ENCODE measurements around the gene PTPN1. TPM values are rescaled to one million over a fixed set of nuclear protein-coding genes. Genes with fewer than 3 reads are reported as not detected.

PTPN1 gene
- total and polyA plus RNA-seq, 2 donors (not counting 1 experiment from before 2014, with no cell fraction given), result 20.0 to 28.7 TPM

DNA sequence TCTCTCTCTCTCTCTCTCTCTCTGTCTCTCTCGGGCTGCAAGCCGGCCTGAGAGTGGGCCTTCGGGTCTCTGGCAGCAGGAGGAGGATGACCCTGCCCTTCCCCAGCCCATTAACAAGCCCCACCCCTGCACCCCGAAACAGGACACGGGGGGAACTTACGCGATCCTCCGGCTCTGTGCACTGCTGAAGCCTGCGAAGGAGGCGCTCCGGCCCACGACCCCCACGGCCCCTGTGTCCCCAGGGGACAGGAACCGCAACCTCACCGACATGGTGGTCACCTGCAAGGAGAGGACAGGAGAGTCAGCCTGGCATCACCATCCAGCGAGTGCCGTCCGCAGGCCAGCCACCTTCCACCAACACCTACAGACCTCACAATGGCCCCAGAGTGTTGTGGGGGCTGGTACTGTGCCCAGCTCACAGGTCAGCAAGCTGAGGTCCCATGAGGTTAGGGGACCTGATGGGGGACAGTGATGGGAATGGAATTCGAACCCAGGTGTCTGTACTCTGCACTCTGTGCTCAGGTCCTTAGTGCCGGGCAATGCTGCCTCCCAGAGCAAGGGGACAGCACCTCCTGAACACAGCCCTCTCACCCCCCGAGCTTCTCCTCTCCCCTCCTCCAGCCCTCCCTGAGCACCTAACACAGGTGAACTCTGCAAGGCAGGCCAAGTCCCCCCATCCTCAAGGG lies 120.5 kb downstream of the PTPN1 start:
- no peaks in the 10 kb centered on the region for H4K20me1 ChIP-seq (ENCODE audit: control insufficient read depth, extremely low read depth, insufficient read depth, low read length)
- H3K4me1 ChIP-seq (ENCODE audit: control insufficient read depth, extremely low read depth, insufficient read depth, low read length), result no peaks in the 10 kb centered on the region
- no peaks in the 10 kb centered on the region for H3K79me2 ChIP-seq (ENCODE audit: control insufficient read depth, insufficient read depth, low read length)
- H3K4me2 ChIP-seq (ENCODE audit: extremely low read depth, insufficient read depth, low read length), result no peak overlapping the region
- H3K9me3 ChIP-seq (ENCODE audit: control insufficient read depth, insufficient read depth, low read depth, low read length), result no peaks in the 10 kb centered on the region
- TF ChIP-seq, protein P1, sequence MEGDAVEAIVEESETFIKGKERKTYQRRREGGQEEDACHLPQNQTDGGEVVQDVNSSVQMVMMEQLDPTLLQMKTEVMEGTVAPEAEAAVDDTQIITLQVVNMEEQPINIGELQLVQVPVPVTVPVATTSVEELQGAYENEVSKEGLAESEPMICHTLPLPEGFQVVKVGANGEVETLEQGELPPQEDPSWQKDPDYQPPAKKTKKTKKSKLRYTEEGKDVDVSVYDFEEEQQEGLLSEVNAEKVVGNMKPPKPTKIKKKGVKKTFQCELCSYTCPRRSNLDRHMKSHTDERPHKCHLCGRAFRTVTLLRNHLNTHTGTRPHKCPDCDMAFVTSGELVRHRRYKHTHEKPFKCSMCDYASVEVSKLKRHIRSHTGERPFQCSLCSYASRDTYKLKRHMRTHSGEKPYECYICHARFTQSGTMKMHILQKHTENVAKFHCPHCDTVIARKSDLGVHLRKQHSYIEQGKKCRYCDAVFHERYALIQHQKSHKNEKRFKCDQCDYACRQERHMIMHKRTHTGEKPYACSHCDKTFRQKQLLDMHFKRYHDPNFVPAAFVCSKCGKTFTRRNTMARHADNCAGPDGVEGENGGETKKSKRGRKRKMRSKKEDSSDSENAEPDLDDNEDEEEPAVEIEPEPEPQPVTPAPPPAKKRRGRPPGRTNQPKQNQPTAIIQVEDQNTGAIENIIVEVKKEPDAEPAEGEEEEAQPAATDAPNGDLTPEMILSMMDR (conservative IDR thresholded peaks at IDR 0.05 in 1 of 2, IDR thresholded peaks at IDR 0.05 in 1 of 2; ENCODE audit: low read depth in 1 of 2, low read length in 2 of 2), result no peak
- TF ChIP-seq EZH2 (IDR thresholded peaks at IDR 0.05; ENCODE audit: low read length, missing control alignments), result no peak
- no peaks in the 10 kb centered on the region for H3K36me3 ChIP-seq (ENCODE audit: control insufficient read depth, insufficient read depth, low read length)
- no peak overlapping the region for H3K27ac ChIP-seq (ENCODE audit: insufficient read depth, low read length)
- H3K27me3 ChIP-seq (ENCODE audit: control insufficient read depth, insufficient read depth, low read length), result no peaks in the 10 kb centered on the region
- no peak overlapping the region for H3K9ac ChIP-seq (ENCODE audit: insufficient read depth, low read length)
- H3K4me3 ChIP-seq (replicated peaks in 1 of 4; ENCODE audit: control extremely low read depth in 1 of 4, insufficient read depth in 1 of 4, low read depth in 3 of 4, low read length in 4 of 4), result no peak overlapping the region
- H2AFZ ChIP-seq (ENCODE audit: low read length), result no peak overlapping the region
- DNase-seq (ENCODE audit: low read depth in 2 of 2), result no peak

DNA sequence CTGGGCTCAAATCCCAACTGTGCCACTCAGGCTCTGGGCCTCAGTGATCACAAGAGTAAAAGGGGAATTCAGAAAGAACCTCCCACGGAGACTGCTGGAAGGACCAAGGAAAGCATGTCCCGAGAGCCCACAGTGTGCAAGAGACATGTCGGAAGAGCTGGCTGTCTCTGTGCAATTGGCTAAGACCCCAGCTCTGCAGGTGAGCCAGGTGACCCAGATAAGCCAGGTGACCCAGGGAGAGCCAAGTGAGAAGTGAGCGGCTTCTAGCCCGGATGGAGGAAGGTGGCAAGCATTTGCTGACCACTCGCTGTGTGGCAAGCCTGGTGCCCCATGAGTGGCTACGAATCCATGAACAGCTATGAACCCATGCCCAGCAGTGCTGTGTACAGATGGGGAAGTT lies 122.1 kb downstream of the PTPN1 start:
- no peak overlapping the region for H2AFZ ChIP-seq (ENCODE audit: low read length)
- no peak overlapping the region for H3K4me2 ChIP-seq (ENCODE audit: extremely low read depth, insufficient read depth, low read length)
- H3K27ac ChIP-seq (ENCODE audit: insufficient read depth, low read length), result no peak overlapping the region
- DNase-seq (ENCODE audit: low read depth in 2 of 2), result no peak
- no peaks in the 10 kb centered on the region for H3K36me3 ChIP-seq (ENCODE audit: control insufficient read depth, insufficient read depth, low read length)
- no peak overlapping the region for H3K9ac ChIP-seq (ENCODE audit: insufficient read depth, low read length)
- TF ChIP-seq EZH2 (IDR thresholded peaks at IDR 0.05; ENCODE audit: low read length, missing control alignments), result no peak
- TF ChIP-seq, protein P1 (conservative IDR thresholded peaks at IDR 0.05 in 1 of 2, IDR thresholded peaks at IDR 0.05 in 1 of 2; ENCODE audit: low read depth in 1 of 2, low read length in 2 of 2), result no peak
- H3K4me1 ChIP-seq (ENCODE audit: control insufficient read depth, extremely low read depth, insufficient read depth, low read length), result peaks cover 12% of the 10 kb centered on the region
- no peaks in the 10 kb centered on the region for H3K27me3 ChIP-seq (ENCODE audit: control insufficient read depth, insufficient read depth, low read length)
- H3K9me3 ChIP-seq (ENCODE audit: control insufficient read depth, insufficient read depth, low read depth, low read length), result no peaks in the 10 kb centered on the region
- no peaks in the 10 kb centered on the region for H4K20me1 ChIP-seq (ENCODE audit: control insufficient read depth, extremely low read depth, insufficient read depth, low read length)
- H3K4me3 ChIP-seq (replicated peaks in 1 of 4; ENCODE audit: control extremely low read depth in 1 of 4, insufficient read depth in 1 of 4, low read depth in 3 of 4, low read length in 4 of 4), result no peak overlapping the region
- H3K79me2 ChIP-seq (ENCODE audit: control insufficient read depth, insufficient read depth, low read length), result no peaks in the 10 kb centered on the region

DNA sequence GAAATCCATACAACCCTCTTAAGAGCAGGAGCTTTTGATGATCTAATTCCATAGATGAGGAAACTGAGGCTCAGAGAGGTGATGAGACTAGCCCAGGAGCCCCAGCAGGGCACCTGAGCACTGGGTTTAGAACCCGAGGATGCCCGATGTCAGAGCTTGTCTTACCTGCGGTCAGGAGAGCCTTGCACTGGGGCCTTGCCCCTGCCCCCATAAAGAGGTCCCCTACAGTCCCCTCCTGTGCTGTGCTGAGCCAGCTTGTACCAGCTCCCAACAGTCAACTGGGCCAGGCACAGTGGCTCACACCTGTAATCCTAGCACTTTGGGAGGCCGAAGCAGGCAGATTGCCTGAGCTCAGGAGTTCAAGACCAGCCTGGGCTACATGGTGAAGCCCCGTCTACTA lies 122.5 kb downstream of the PTPN1 start:
- H3K36me3 ChIP-seq (ENCODE audit: control insufficient read depth, insufficient read depth, low read length), result no peaks in the 10 kb centered on the region
- H3K79me2 ChIP-seq (ENCODE audit: control insufficient read depth, insufficient read depth, low read length), result no peaks in the 10 kb centered on the region
- TF ChIP-seq, protein P1 (conservative IDR thresholded peaks at IDR 0.05 in 1 of 2, IDR thresholded peaks at IDR 0.05 in 1 of 2; ENCODE audit: low read depth in 1 of 2, low read length in 2 of 2), result no peak
- no peak for TF ChIP-seq EZH2 (IDR thresholded peaks at IDR 0.05; ENCODE audit: low read length, missing control alignments)
- no peaks in the 10 kb centered on the region for H3K27me3 ChIP-seq (ENCODE audit: control insufficient read depth, insufficient read depth, low read length)
- no peaks in the 10 kb centered on the region for H4K20me1 ChIP-seq (ENCODE audit: control insufficient read depth, extremely low read depth, insufficient read depth, low read length)
- H3K4me3 ChIP-seq (replicated peaks in 1 of 4; ENCODE audit: control extremely low read depth in 1 of 4, insufficient read depth in 1 of 4, low read depth in 3 of 4, low read length in 4 of 4), result no peak overlapping the region
- peaks cover 12% of the 10 kb centered on the region for H3K4me1 ChIP-seq (ENCODE audit: control insufficient read depth, extremely low read depth, insufficient read depth, low read length)
- no peak overlapping the region for H2AFZ ChIP-seq (ENCODE audit: low read length)
- H3K9ac ChIP-seq (ENCODE audit: insufficient read depth, low read length), result no peak overlapping the region
- no peaks in the 10 kb centered on the region for H3K9me3 ChIP-seq (ENCODE audit: control insufficient read depth, insufficient read depth, low read depth, low read length)
- no peak overlapping the region for H3K4me2 ChIP-seq (ENCODE audit: extremely low read depth, insufficient read depth, low read length)
- DNase-seq (ENCODE audit: low read depth in 2 of 2), result no peak
- no peak overlapping the region for H3K27ac ChIP-seq (ENCODE audit: insufficient read depth, low read length)
